ENCODE results near the gene SFMBT1.

Gene SFMBT1

DNA sequence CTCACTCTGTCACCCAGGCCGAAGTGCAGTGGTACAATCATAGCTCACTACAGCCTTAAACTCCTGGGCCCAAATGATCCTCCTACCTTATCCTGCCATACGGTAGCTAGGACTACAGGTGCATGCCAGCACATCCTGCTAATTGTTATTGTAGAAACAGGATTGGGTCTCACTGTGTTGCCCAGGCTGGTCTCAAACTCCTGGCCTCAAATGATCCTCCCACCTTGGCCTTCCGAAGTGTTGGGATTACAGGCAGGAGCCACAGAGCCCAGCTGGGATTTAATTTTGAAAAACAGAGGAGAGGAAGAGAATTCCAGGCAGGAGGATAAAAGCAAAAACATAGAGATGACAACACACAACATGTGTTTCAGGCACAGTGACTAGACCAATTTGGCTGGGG lies 40.5 kb downstream of the SFMBT1 start:
- TF ChIP-seq FOXP2 (optimal IDR thresholded peaks at IDR 0.05; ENCODE audit: borderline replicate concordance, extremely low read depth, extremely low read length, insufficient read depth) (no peak), TAF1 (IDR thresholded peaks at IDR 0.05; ENCODE audit: borderline replicate concordance, insufficient read depth, low read length) (no peak), SIN3A (IDR thresholded peaks at IDR 0.05; ENCODE audit: borderline replicate concordance, insufficient read depth, low read length) (no peak), POLR2AphosphoS5 (IDR thresholded peaks at IDR 0.05; ENCODE audit: low read depth, low read length) (no peak)
- TF ChIP-seq, protein P1, sequence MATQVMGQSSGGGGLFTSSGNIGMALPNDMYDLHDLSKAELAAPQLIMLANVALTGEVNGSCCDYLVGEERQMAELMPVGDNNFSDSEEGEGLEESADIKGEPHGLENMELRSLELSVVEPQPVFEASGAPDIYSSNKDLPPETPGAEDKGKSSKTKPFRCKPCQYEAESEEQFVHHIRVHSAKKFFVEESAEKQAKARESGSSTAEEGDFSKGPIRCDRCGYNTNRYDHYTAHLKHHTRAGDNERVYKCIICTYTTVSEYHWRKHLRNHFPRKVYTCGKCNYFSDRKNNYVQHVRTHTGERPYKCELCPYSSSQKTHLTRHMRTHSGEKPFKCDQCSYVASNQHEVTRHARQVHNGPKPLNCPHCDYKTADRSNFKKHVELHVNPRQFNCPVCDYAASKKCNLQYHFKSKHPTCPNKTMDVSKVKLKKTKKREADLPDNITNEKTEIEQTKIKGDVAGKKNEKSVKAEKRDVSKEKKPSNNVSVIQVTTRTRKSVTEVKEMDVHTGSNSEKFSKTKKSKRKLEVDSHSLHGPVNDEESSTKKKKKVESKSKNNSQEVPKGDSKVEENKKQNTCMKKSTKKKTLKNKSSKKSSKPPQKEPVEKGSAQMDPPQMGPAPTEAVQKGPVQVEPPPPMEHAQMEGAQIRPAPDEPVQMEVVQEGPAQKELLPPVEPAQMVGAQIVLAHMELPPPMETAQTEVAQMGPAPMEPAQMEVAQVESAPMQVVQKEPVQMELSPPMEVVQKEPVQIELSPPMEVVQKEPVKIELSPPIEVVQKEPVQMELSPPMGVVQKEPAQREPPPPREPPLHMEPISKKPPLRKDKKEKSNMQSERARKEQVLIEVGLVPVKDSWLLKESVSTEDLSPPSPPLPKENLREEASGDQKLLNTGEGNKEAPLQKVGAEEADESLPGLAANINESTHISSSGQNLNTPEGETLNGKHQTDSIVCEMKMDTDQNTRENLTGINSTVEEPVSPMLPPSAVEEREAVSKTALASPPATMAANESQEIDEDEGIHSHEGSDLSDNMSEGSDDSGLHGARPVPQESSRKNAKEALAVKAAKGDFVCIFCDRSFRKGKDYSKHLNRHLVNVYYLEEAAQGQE (IDR thresholded peaks at IDR 0.05; ENCODE audit: insufficient read depth in 1 of 2, low read depth in 2 of 2, low read length in 2 of 2): no peak

- TF ChIP-seq SIN3A (IDR thresholded peaks at IDR 0.05; ENCODE audit: borderline replicate concordance, insufficient read depth, low read length) (no peak), TAF1 (IDR thresholded peaks at IDR 0.05; ENCODE audit: borderline replicate concordance, insufficient read depth, low read length) (no peak)
Observed at GRCh38 chr3:53003320-53003719, 42.6 kb downstream of the SFMBT1 start.

GRCh38 chr3:52998771-52999513 lies 46.9 kb downstream of the SFMBT1 start:
- TF ChIP-seq, protein P1 (IDR thresholded peaks at IDR 0.05; ENCODE audit: insufficient read depth in 1 of 2, low read depth in 2 of 2, low read length in 2 of 2): no peak
- TF ChIP-seq TAF1 (IDR thresholded peaks at IDR 0.05; ENCODE audit: borderline replicate concordance, insufficient read depth, low read length) (no peak), SIN3A (IDR thresholded peaks at IDR 0.05; ENCODE audit: borderline replicate concordance, insufficient read depth, low read length) (no peak), POLR2AphosphoS5 (IDR thresholded peaks at IDR 0.05; ENCODE audit: low read depth, low read length) (no peak), FOXP2 (optimal IDR thresholded peaks at IDR 0.05; ENCODE audit: borderline replicate concordance, extremely low read depth, extremely low read length, insufficient read depth) (no peak)

DNA sequence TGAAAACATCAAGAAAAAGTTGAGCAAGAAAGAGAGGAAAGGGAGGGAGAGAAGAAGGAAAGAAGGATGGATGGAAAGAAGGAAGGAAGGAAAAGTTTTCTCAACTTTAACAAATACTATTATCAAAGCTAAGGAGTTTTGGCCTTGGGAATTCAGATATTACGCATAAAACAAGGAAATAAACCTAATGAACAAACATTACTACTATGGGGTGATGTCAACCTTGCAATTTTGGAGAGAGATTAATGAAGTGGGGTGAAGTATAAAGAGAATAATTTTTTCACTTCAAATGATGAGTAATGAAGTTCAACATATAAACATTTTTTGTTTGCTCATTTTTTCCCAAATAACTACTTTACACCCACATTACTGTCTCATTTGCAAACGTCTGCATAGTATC lies 55.2 kb downstream of the SFMBT1 start:
- no peak for TF ChIP-seq FOXP2 (optimal IDR thresholded peaks at IDR 0.05; ENCODE audit: borderline replicate concordance, extremely low read depth, extremely low read length, insufficient read depth)
- TF ChIP-seq, protein P1 (IDR thresholded peaks at IDR 0.05; ENCODE audit: insufficient read depth in 1 of 2, low read depth in 2 of 2, low read length in 2 of 2): no peak
- TF ChIP-seq TAF1 (IDR thresholded peaks at IDR 0.05; ENCODE audit: borderline replicate concordance, insufficient read depth, low read length): no peak
- TF ChIP-seq SIN3A (IDR thresholded peaks at IDR 0.05; ENCODE audit: borderline replicate concordance, insufficient read depth, low read length): no peak
- no peak for TF ChIP-seq POLR2AphosphoS5 (IDR thresholded peaks at IDR 0.05; ENCODE audit: low read depth, low read length)

- TF ChIP-seq, protein P1 (IDR thresholded peaks at IDR 0.05; ENCODE audit: insufficient read depth in 1 of 2, low read depth in 2 of 2, low read length in 2 of 2): no peak
- TF ChIP-seq POLR2AphosphoS5 (IDR thresholded peaks at IDR 0.05; ENCODE audit: low read depth, low read length) (no peak), TAF1 (IDR thresholded peaks at IDR 0.05; ENCODE audit: borderline replicate concordance, insufficient read depth, low read length) (no peak), FOXP2 (optimal IDR thresholded peaks at IDR 0.05; ENCODE audit: borderline replicate concordance, extremely low read depth, extremely low read length, insufficient read depth) (no peak), SIN3A (IDR thresholded peaks at IDR 0.05; ENCODE audit: borderline replicate concordance, insufficient read depth, low read length) (no peak)
Observed at GRCh38 chr3:52986938-52987337, 58.9 kb downstream of the SFMBT1 start.

Data from PFSK-1 (cell line).